ENCODE results near the gene PRKRA. TPM values are rescaled to one million over a fixed set of nuclear protein-coding genes. Genes with fewer than 3 reads are reported as not detected.

The PRKRA gene
- polyA plus RNA-seq, 1 donor from 2014 or later: 91.8 TPM

DNA sequence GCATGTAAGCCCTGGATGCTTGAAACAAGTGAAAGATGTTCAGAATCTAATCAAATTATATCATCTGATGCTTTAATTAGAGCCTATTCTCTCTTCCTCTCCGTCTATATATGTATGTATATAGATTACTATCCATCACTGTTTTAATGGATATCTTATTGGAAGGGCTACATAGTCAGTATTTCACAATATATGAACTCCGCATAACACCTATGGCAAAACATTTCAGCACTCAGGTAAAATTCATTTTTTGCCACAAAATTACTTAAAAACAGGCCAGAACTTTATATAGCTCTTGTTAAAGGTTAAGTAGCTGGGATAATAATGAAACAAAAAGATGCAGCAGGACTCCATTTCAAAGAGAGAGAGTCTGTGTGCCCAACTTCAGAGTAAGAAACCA is 1.4 kb upstream of the PRKRA start:
- H3K9ac ChIP-seq (ENCODE audit: low read length): no peak overlapping the region
- no peaks in the 10 kb centered on the region for H4K20me1 ChIP-seq (ENCODE audit: insufficient read depth)
- H3K36me3 ChIP-seq (ENCODE audit: insufficient read depth, low read length): no peaks in the 10 kb centered on the region
- H3K9me2 ChIP-seq (ENCODE audit: insufficient read depth, low read length): no peaks in the 10 kb centered on the region
- no peaks in the 10 kb centered on the region for H3K27me3 ChIP-seq (ENCODE audit: insufficient read depth, low read depth, low read length)
- H2AFZ ChIP-seq (ENCODE audit: low read depth, low read length): no peak overlapping the region
- no peak overlapping the region for H3K27ac ChIP-seq (ENCODE audit: low read length)
- H3K4me3 ChIP-seq (ENCODE audit: low read length): no peak overlapping the region
- TF ChIP-seq, protein P1, sequence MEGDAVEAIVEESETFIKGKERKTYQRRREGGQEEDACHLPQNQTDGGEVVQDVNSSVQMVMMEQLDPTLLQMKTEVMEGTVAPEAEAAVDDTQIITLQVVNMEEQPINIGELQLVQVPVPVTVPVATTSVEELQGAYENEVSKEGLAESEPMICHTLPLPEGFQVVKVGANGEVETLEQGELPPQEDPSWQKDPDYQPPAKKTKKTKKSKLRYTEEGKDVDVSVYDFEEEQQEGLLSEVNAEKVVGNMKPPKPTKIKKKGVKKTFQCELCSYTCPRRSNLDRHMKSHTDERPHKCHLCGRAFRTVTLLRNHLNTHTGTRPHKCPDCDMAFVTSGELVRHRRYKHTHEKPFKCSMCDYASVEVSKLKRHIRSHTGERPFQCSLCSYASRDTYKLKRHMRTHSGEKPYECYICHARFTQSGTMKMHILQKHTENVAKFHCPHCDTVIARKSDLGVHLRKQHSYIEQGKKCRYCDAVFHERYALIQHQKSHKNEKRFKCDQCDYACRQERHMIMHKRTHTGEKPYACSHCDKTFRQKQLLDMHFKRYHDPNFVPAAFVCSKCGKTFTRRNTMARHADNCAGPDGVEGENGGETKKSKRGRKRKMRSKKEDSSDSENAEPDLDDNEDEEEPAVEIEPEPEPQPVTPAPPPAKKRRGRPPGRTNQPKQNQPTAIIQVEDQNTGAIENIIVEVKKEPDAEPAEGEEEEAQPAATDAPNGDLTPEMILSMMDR (IDR thresholded peaks at IDR 0.05; ENCODE audit: poor library complexity, severe bottlenecking): no peak
- TF ChIP-seq TAF1 (IDR thresholded peaks at IDR 0.05; ENCODE audit: low read depth) (no peak), RAD21 (conservative IDR thresholded peaks at IDR 0.05) (no peak), EZH2 (IDR thresholded peaks at IDR 0.05; ENCODE audit: borderline replicate concordance, insufficient read depth, low read length, poor library complexity, severe bottlenecking) (no peak), SMC3 (conservative IDR thresholded peaks at IDR 0.05; ENCODE audit: poor library complexity) (no peak), MXI1 (conservative IDR thresholded peaks at IDR 0.05; ENCODE audit: poor library complexity, severe bottlenecking) (no peak), POLR2AphosphoS5 (IDR thresholded peaks at IDR 0.05) (no peak), EP300 (conservative IDR thresholded peaks at IDR 0.05; ENCODE audit: poor library complexity, severe bottlenecking) (no peak), REST (IDR thresholded peaks at IDR 0.05; ENCODE audit: borderline replicate concordance) (no peak)
- H3F3A ChIP-seq (ENCODE audit: insufficient read depth, low read length, poor library complexity, severe bottlenecking): no peaks in the 10 kb centered on the region
- H3K9me3 ChIP-seq (ENCODE audit: low read length): no peaks in the 10 kb centered on the region
- H3K4me2 ChIP-seq (ENCODE audit: low read length): no peak overlapping the region
- peaks cover 24% of the 10 kb centered on the region for H3K79me2 ChIP-seq (replicated peaks; ENCODE audit: insufficient read depth, low read length)

GRCh38 chr2:178450524-178450773 is 526 bp downstream of the PRKRA start:
- H3K27me3 ChIP-seq (ENCODE audit: insufficient read depth, low read depth, low read length): no peaks in the 10 kb centered on the region
- no peaks in the 10 kb centered on the region for H3K9me2 ChIP-seq (ENCODE audit: insufficient read depth, low read length)
- no peaks in the 10 kb centered on the region for H3K9me3 ChIP-seq (ENCODE audit: low read length)
- TF ChIP-seq REST (IDR thresholded peaks at IDR 0.05; ENCODE audit: borderline replicate concordance): peak; percentile 45
- TF ChIP-seq, protein P1 (IDR thresholded peaks at IDR 0.05; ENCODE audit: poor library complexity, severe bottlenecking): peak; percentile 16
- no peak for TF ChIP-seq EP300 (conservative IDR thresholded peaks at IDR 0.05; ENCODE audit: poor library complexity, severe bottlenecking)
- TF ChIP-seq MXI1 (conservative IDR thresholded peaks at IDR 0.05; ENCODE audit: poor library complexity, severe bottlenecking): peak; percentile 82
- TF ChIP-seq POLR2AphosphoS5 (IDR thresholded peaks at IDR 0.05): no peak
- peak; percentile 33 for TF ChIP-seq RAD21 (conservative IDR thresholded peaks at IDR 0.05)
- H4K20me1 ChIP-seq (ENCODE audit: insufficient read depth): no peaks in the 10 kb centered on the region
- peak overlapping the region; percentile 16 for H2AFZ ChIP-seq (ENCODE audit: low read depth, low read length)
- no peaks in the 10 kb centered on the region for H3F3A ChIP-seq (ENCODE audit: insufficient read depth, low read length, poor library complexity, severe bottlenecking)
- no peaks in the 10 kb centered on the region for H3K36me3 ChIP-seq (ENCODE audit: insufficient read depth, low read length)
- H3K4me2 ChIP-seq (ENCODE audit: low read length): no peak overlapping the region
- H3K9ac ChIP-seq (ENCODE audit: low read length): peak overlapping the region; percentile 95
- peak overlapping the region; percentile 78 for H3K4me3 ChIP-seq (ENCODE audit: low read length)
- H3K27ac ChIP-seq (ENCODE audit: low read length): peak overlapping the region; percentile 92
- H3K79me2 ChIP-seq (replicated peaks; ENCODE audit: insufficient read depth, low read length): peaks cover 28% of the 10 kb centered on the region
